ENCODE measurements around the gene ELF2. TPM values are rescaled to one million over a fixed set of nuclear protein-coding genes. Genes with fewer than 3 reads are reported as not detected.
A peak's percentile ranks its signal among the peaks of the same experiment; 100 is the strongest.
"Not testable (repeated sequence)": the region's sequence is repeated elsewhere in the genome, so short reads cannot be mapped to it uniquely, and the experiment has no call there.

The ELF2 gene
- total RNA-seq, 3 donors from 2014 or later = 59.4 to 106 (median 67.2) TPM

- no peak overlapping the region for H3K4me3 ChIP-seq
- TF ChIP-seq CTCF (IDR thresholded peaks at IDR 0.05) (no peak), POLR2AphosphoS5 (IDR thresholded peaks at IDR 0.05) (no peak), POLR2A (IDR thresholded peaks at IDR 0.05) (no peak)
- H3K9me3 ChIP-seq = no peaks in the 10 kb centered on the region
- DNase-seq (ENCODE audit: low spot score in 2 of 2) = no peak
- no peaks in the 10 kb centered on the region for H3K4me1 ChIP-seq
- H3K27me3 ChIP-seq = no peaks in the 10 kb centered on the region
- H3K27ac ChIP-seq = no peak overlapping the region
- no peaks in the 10 kb centered on the region for H3K36me3 ChIP-seq
- intact Hi-C loops (cut with DNase I; ENCODE audit: low total_unique reads) = no loop called here
Observed at GRCh38 chr4:139036885-139037284, 140.1 kb downstream of the ELF2 start.

- no peak overlapping the region for H3K27ac ChIP-seq
- no peaks in the 10 kb centered on the region for H3K9me3 ChIP-seq
- no peak for TF ChIP-seq POLR2A (IDR thresholded peaks at IDR 0.05)
- TF ChIP-seq CTCF (IDR thresholded peaks at IDR 0.05) = no peak
- TF ChIP-seq POLR2AphosphoS5 (IDR thresholded peaks at IDR 0.05) = no peak
- no peaks in the 10 kb centered on the region for H3K4me1 ChIP-seq
- no peak for DNase-seq (ENCODE audit: low spot score in 2 of 2)
- H3K36me3 ChIP-seq = no peaks in the 10 kb centered on the region
- no peaks in the 10 kb centered on the region for H3K27me3 ChIP-seq
- intact Hi-C loops (cut with DNase I; ENCODE audit: low total_unique reads) = no loop called here
- no peak overlapping the region for H3K4me3 ChIP-seq
Observed at GRCh38 chr4:139035650-139036049, 141.4 kb downstream of the ELF2 start.

DNA sequence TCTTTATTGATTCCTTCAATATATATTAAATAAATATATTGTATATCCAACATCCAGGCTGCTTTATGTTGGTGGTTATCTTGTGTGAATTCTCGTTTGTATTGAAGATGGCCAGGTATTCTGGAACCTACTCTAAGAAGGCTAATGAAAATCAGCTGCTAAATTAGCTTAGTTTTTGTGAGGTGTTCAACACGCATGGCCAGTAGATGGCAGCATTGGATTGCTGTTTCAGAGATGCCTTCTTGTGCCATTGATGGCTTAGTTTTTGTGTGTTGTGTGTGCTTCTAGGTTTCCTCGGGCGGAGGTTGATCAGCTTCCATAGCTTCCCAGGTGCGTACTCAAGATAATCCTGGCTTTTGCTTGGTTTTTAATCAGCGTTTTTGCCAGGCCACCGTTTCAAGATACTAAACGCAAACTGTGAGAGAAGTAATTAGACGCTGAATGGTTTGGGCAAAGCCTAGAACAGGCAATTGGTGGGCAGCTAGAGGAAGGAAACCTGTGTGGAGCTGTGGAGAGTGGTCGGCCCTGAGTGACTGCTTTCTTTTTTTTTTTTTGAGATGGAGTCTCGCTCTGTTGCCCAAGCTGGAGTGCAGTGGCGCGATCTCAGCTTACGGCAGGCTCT, 146.3 kb downstream of the ELF2 start:
- Histone ChIP-seq H3K9me3 (no peaks in the 10 kb centered on the region), H3K4me1 (no peaks in the 10 kb centered on the region), H3K36me3 (no peaks in the 10 kb centered on the region), H3K4me3 (no peak overlapping the region), H3K27ac (no peak overlapping the region), H3K27me3 (no peaks in the 10 kb centered on the region)
- intact Hi-C loops (cut with DNase I; ENCODE audit: low total_unique reads) = no loop called here
- peak; percentile 63 to 65 for DNase-seq (ENCODE audit: low spot score in 2 of 2)
- no peak for TF ChIP-seq POLR2A (IDR thresholded peaks at IDR 0.05)
- peak in 2 of 3 donors; percentile 25 to 39 for TF ChIP-seq POLR2AphosphoS5 (IDR thresholded peaks at IDR 0.05)
- peak; percentile 61 to 79 (median 77) for TF ChIP-seq CTCF (IDR thresholded peaks at IDR 0.05)

- H3K9me3 ChIP-seq; H3K36me3 ChIP-seq; H3K27me3 ChIP-seq; H3K4me1 ChIP-seq; DNase-seq (ENCODE audit: low spot score in 2 of 2); intact Hi-C loops (cut with DNase I; ENCODE audit: low total_unique reads); H3K4me3 ChIP-seq; H3K27ac ChIP-seq: not testable (repeated sequence)
Observed at GRCh38 chr4:139029866-139030363, 147.1 kb downstream of the ELF2 start.

DNA sequence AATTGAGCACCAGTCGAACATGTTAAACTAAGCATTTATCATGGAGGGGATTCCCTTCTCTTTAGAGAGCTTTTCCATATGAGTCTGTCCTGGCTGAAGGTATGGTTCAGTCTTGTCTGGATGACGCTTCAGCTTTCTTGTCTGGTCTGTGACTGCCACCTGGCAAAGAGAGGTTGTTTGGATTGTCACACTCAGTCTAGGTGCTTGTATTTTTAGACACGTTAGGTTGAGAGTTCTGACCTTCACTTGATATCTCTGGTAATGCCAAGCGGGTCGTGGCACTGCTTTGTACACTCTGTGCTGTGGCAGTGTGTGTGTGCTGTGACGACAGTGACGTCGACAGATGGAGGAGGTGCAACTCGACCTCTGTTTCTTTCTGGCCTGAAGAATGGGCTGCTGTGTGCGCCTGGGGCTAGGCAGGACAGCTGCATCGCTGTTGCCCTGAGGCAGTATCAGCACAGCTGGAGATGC, 148.8 kb downstream of the ELF2 start:
- no peaks in the 10 kb centered on the region for H3K36me3 ChIP-seq
- no peak overlapping the region for H3K27ac ChIP-seq
- no peaks in the 10 kb centered on the region for H3K27me3 ChIP-seq
- DNase-seq (ENCODE audit: low spot score in 2 of 2) = no peak
- H3K9me3 ChIP-seq = no peaks in the 10 kb centered on the region
- H3K4me1 ChIP-seq = no peaks in the 10 kb centered on the region
- TF ChIP-seq POLR2AphosphoS5 (IDR thresholded peaks at IDR 0.05) (no peak), CTCF (IDR thresholded peaks at IDR 0.05) (no peak), POLR2A (IDR thresholded peaks at IDR 0.05) (no peak)
- intact Hi-C loops (cut with DNase I; ENCODE audit: low total_unique reads) = no loop called here
- no peak overlapping the region for H3K4me3 ChIP-seq

Data from breast epithelium (tissue), 4 donors.